ENCODE measurements around the gene NUP153.

DNA sequence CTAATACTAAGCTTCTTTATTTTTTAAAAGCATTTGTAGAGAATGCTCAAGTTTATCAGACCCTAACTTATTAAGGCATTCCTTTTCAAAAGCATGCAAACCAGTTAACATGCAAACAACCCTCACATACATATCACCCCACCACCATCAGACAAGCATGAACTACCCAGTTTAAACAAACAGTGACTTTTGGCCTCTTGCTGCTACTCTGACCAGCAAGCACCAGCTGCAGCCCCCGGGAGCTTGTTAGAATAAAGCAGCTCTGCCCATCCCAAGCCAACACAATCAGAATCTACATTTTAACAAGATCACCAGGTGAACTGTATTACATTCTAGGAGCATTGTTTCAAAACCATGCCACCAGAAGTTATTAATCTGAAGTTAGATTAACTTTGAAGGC lies 5.9 kb upstream of the NUP153 start:
- TF ChIP-seq CTCF (IDR thresholded peaks at IDR 0.05) (no peak), POLR2A (IDR thresholded peaks at IDR 0.05) (no peak)
